CD4-positive, alpha-beta T cell treated with Interleukin-17A for 1 hour (primary cell): ENCODE measurements around the gene RER1.

Source experiments
- DNase-seq: peaks from one replicate; pipeline ENCODE4 v3.0.0-alpha.2; 2020

The RER1 gene

DNA sequence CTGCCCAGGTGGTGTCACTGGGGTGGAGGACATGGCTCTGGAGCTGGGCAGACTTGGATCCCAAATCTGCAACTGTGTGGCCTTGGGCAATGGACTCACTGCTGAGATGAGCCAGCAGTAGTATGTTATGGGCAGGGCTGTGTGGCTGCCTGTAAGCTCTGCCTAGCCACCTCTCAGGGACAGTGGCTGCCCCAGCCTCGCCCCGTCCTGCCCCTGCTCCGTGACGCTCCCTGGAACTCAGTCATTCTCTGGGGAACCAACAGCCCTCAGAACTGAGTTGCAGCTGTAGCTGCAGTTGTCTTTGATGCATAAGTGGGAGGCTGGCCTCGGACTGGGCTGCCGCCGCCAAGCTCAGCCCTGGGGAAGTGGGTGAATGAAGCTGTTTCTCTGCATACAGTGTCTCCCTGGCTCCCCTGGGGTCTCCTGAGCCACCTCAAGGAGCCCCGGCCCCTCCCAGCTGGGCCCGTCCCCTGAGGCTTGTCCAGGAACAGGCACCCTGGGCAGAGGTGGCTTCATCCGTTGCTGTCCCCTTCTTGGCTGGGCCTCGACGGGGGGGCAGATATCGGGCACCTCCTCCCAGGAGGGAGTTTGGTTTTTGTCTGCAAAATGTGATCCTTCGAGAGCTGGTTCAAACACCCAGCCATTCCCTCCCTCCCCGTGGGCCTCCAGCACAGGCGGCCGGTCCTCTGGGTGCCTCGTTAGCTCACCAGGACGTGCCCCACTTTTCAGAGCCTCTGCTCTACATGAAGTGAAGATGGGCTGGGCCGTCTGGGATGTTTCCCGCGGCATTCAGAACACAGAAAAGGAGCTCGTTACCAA lies 58.2 kb downstream of the RER1 start:
- DNase-seq: no peak

- DNase-seq: no peak
Observed at GRCh38 chr1:2451741-2452140, 60.1 kb downstream of the RER1 start.

- DNase-seq: no peak
Observed at GRCh38 chr1:2452201-2452931, 60.7 kb downstream of the RER1 start.

DNA sequence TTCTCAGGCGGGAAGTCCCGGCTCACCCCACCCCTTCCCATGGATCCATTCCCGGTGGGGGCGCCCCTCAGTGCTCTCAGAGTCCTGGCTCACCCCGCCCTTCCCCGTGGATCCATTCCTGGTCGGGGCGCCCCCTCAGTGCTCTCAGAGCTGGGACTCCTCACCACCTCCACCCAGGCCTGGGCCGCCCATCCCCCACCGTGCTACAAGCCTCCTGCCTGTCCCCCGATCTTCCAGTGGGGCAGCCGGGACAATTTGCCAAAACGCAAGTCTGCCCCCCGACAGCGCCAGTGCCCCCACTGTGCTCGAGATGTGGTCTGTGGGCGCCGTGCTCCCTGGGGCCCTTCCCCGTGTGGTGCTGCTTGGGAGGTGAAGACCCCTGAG lies 61.3 kb downstream of the RER1 start:
- DNase-seq: no peak

DNA sequence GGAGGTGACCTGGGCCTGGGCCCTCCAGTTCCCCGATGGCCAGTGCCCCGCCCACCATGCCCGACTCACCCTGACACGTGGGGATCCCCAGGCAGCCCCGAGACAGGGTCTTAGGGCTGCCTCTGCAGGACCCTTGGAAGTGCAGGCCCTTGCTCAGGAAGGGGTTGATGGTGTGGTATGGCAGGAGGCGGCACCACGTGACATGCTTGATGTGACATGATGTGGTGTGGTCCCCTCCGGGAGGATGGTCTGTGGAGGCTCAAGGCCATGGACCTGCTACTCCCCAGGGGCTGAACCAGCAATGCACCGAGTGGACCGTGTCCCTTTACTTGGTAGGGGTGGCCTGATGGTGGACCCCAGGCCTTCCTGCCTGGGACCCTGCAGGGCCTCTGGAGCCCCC lies 62.6 kb downstream of the RER1 start:
- no peak for DNase-seq
